ENCODE data around the gene PRSS33.
A peak's percentile ranks its signal among the peaks of the same experiment; 100 is the strongest.

Gene PRSS33

DNA sequence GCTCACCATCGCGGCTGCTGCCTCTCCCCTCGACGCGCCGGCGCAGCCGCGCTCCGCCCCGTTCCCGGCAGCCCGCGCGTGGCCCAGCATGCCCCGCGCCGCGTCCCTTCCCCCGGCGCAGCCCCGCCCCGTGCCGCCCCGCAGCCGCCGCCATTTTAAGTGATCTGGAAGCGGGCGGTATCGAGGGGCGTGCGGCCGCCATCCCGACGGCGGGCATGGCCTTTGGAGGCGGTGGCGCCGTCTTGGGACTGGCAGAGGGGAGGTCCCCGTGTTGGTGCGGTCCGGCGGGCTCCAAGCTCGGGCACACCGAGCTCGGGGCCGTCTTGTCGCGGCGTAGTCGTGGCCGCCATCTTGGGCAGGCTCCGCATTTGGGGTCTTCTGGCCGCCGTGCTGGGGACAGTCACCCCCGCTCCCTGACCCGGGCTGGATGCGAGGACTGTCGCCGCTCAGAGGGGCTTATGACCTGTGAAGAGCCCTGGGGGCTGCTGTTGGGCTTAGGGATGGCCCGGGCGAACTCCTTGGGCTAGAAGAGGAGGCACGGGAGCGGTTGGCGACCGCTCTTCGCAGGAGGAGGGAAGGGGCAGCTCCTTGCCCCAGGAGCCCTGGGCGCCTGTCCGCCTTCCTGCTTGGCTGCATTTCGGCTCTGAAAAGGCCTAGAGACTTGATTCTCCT lies 10.0 kb downstream of the PRSS33 start, which contains the start of gene ELOB:
ELOB (minus strand) TSS at position 50 of the 672 bp plus-strand sequence; CDS start at position 9, 41 bp downstream.
- DNase-seq (ENCODE audit: low spot score) = peak; percentile 82

DNA sequence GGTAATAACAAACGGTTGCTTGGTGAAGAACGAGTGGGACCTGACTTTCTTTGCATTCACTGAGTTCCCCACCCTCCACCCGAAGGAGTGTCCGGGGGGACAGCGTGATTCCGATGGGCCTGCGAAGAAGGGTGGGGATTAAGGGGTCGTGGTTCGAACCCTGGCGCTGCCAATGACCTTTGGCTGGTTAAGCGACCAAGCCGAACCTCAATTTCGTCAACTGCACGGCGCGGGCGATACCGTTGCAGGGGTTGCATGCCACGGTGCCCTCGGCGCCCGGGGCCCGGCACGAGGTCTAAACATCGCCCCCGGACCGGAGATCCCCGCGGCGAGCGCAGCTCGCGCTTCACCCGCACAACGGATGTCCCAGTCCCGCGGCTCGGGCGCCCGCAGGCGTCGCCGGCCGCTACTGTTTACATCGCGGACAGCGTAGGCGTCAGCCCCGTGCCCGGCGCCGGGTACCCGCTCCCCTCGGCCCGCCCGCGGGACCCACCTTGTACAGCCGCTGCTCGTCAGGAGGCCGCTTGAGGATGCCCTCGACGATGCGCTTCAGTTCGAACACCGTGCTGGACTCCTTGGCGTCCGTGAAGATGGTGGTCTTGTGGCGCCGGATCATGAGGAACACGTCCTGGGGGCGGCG lies 10.7 kb downstream of the PRSS33 start:
- DNase-seq (ENCODE audit: low spot score) = peak; percentile 47

DNA sequence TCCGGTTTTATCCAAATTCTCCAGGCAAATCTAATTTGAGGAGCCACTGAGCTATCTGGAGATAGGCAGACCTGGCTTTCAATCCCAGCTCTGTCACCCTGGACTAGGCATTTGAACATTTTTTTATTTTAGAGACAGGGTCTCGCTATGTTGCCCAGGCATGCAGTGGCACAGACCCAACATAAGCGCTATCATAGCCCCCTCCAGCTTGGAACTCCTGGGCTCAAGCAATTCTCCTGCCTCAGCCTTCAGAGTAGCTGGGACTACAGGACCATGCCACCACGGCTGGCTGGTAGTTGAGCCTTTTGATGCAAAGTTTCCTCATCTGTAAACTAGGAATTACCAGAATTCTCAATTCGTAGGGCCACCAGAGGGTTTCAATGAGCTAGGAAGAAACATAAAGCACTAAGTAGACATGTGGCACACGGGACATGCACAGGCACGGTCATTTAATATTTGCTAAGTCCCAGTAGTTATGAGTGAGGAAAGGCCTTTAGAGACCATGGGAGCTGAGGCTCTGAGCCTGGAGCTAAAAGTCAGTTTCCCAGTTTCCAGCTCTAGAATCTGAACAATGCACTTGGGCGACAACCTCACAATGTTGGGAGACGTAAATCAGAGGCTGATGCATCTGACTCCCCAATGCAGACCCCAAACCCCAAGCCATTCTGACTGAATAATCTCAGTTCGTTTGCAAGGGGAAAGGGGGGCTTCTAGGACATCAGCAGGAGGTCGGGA lies 11.4 kb downstream of the PRSS33 start:
- peak; percentile 48 for DNase-seq (ENCODE audit: low spot score)

DNA sequence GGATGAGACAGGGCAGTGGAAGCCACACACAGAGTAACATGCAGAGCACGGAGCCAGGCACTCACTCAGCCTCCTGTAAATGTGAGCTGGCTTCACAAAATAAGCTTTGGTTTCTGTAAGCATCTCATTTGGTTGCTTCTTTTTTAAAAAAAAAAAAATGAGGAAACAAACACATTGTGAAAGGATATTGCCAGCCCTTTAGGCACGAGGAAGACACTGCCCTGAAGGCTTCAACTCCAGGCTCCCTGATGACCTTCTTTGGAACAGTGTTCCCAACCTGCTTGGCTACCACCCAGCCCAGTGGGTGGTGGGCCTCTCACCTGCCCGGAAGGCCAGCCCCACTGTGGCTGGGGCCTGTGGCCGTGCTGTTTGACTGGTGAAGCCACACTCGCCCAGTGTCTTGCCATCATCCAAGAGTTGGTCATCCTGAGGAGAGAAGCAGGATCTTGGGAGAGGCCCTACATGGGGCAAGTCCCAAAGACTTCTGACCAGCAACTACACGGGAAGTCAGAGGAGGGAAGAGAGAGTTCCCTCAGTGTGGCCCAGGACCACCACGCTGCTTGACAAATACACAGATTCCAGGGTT lies 12.1 kb downstream of the PRSS33 start:
- no peak for DNase-seq (ENCODE audit: low spot score)

DNA sequence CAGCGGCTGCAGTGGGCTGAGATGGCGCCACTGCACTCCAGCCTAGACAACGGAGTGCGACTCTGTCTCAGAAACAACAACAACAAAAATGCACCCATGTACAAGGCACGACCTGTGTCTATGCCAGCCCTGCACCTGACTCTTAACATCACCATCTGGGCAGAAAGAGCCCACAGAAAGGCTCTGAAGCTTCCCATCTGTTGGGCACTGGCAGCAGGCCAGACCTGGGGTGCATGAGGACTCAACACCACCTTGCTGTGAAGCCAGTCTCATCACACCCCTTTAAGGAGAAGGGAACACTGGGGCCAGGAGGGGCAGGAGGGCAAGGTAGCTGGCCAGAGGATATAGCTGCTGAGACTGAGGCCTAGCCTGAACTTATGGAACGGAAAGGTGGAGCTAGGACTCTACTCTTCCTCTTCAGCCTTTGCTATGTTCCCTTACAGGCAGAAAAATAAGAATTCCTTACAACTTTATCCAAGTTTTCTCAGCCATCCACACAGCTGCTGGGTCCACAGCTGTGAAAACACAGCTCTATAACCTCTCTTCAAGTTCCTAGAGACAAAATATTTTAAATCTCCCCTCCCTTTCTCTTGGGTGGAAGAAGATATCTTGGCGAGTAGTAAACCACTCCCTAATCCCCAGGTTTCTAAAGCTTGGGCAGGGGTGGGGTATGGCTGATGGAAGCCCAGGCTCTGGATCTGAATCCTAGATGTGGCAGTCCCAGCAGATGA lies 13.0 kb downstream of the PRSS33 start:
- no peak for DNase-seq (ENCODE audit: low spot score)

DNA sequence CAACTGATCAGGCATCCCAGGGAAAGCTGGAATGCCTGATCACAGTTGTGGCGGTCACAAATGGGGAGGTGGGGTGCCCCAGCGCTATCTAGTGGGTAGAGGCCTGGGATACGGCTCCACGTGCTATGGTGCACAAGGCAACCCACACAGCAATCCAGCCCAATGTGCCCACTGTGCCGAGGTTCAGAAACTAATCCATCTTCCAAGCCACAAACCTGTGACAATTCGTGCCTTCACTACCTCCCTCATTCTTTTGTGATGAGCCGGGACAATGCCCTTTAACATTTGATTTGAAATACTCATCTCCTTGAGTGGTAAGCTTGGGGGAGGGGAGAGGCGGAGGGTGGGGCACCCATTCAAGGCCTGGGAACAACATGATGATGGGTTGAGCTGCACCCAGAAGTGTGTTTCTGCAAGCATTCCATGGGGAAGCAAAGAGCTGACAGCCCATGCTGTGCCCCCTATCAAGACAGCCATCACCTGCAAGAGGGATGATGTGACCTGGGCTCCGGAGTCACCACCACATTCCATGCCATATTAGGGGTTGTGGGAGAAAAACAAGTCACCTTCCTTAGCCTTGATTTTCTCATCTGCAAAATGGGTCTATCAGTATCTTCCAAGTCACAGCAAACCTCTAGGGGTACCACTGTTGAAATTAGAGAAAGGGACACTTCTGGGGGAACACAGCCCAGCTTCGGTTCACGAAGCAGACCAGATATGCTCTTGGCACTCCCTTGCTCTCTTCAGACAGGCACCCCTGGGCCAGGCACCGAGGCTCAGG lies 14.0 kb downstream of the PRSS33 start:
- no peak for DNase-seq (ENCODE audit: low spot score)

DNA sequence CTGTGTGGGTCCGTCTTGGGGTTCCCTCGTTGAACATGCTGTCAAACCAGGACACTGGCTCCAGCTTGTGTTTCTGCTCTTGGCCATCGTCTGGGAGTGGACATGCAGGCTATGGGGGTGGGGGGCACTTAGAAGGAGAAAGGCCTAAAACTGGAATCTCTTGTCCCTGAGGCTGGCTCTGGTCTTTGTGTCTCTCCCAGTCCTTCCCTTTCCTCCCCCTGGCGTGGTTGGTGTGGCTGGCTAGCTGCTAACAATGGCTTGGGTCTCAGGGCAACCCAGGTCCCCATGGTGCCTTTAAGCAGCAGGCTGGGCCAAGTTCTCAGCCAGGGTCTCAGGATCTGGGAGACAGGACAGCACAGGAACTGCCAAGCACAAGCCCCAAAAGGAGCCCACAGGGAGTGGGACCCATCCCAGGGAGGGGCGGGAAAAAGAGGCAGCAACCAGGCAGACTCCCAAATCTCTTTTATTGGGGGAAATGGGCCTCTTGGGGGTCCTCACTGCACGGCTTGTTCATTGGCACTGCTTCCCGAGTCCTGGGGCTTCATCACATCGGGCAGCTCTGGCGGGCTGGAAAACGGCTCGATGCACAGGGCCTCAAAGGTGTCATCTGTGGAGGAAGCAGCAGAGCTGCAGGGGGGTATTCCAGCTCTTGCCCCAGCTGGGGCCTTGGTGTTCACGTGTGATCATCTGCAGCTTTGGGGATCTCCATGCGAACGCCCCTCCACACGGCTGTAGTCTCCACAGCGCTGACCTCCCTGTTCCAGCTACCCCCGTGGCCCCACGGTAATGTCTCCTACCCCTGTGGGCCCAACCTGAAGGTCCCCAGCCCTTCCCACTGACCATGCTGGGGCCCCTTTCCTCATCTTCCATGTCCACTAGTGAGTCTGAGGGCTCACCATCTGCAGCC lies 15.6 kb downstream of the PRSS33 start:
- DNase-seq (ENCODE audit: low spot score) = no peak

DNA sequence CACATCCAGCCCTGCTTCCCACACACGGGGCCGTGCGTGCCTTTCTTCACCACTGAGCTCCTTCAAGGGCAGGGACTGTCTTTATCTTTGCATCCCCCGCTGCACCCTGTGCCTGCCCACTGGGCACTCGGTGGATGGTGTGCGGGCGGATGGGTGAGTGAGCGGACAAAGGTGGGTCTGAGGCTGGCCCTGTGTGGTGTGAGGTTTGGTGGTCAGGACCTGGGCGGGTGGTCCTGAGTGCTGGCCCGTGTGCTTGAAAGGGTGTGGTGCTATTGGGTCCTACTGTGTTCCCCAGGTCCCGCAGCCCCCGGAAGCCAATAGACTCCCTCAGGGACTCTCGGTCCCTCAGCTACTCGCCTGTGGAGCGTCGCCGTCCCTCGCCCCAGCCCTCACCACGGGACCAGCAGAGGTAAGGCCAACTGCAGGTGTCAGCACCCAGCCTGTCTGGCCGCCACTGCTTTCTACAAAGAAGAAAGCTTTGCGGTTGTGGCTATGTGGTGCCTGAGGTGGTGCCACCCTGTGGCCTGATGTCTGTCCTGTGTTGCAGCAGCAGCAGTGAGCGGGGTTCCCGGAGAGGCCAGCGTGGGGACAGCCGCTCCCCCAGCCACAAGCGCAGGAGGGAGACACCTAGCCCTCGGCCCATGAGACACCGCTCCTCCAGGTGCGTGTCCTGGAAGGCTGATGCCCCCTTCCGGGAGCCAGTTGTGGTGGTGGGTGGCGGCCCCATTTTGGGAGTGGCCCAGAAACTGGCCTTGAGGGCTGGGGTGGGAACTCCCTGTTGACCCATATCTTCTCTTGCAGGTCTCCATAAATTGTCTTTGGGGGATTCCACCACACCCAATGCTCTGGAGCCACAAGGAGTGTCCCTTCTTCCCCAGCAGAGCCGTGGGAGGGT lies 17.1 kb downstream of the PRSS33 start:
- DNase-seq (ENCODE audit: low spot score) = peak; percentile 67

DNA sequence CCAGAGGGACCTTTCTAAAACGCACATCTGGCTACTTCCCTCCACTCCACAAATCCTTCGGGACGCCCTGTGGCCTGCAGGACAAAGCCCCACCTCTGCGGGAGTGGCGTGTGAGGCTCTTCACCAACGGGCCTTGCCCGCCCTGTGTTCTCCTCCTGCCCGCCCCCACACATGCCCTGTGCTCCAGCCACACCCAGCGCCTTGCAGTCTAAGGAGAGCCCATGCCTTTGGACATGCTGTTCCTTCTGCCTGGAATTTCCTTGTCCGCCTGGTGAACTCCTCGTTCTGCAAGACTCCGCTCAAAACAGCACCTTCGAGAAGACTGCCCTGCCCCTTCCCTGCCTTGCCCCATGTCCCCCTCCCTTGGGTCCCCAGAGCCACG lies 17.7 kb downstream of the PRSS33 start:
- no peak for DNase-seq (ENCODE audit: low spot score)

DNA sequence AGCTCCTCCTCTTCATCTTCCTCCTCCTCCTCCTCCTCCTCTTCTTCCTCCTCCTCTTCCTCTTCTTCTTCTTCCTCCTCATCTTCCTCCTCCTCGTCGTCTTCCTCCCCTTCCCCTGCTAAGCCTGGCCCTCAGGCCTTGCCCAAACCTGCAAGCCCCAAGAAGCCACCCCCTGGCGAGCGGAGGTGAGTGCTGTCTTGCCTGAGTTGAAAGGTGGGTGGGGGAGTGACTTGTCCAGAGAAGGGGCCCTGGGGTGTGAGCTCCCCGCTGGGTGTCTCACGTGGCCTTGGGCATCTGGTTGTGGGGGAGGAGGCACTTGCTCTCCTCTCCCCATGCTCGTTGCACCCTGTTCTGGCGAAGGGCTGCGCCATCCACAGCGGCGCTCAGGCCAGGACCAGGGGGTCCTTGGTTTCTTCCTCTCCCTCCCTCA lies 18.2 kb downstream of the PRSS33 start:
- no peak for DNase-seq (ENCODE audit: low spot score)

DNA sequence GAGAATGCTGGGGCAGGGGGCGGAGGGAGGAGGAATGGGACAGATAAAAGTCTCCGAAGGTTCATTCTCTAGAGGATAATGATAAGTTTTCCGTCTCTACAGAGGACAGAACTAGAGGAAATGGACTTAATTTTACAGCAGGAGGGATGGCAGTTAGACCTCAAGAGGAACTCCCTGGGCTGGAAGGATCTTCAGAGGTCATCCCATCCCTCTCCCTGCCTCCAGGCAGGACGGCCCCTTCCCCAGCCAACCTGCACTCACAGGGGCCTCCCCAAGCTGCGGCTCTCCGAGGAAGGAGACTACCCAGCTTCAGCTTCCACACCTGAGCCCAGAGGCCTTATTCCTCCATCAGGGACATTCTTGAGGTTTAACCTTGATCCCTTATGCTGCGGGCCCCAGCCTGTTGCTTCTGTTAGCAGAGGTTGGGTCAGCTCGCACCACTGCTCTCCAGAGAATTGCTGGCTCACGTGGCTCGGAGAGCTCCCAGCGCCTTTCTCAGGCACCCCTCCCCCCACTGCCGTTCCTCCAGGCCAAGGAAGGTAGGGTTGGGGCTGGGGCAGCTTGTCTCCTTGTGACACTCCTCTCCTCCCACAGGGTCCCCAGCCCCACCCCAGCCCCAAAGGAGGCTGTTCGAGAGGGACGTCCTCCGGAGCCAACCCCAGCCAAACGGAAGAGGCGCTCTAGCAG lies 18.8 kb downstream of the PRSS33 start:
- no peak for DNase-seq (ENCODE audit: low spot score)

DNA sequence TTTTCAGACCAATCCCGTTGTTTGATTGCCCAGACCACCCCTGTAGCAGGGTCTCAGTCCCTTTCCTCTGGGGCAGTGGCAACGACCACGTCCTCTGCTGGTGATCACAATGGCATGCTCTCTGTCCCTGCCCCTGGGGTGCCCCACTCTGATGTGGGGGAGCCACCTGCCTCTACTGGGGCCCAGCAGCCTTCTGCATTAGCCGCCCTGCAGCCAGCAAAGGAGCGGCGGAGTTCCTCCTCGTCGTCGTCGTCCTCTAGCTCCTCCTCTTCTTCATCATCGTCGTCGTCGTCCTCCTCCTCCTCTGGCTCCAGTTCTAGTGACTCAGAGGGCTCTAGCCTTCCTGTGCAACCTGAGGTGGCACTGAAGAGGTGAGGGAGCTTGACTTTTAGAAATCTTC lies 19.5 kb downstream of the PRSS33 start:
- peak; percentile 46 for DNase-seq (ENCODE audit: low spot score)

DNA sequence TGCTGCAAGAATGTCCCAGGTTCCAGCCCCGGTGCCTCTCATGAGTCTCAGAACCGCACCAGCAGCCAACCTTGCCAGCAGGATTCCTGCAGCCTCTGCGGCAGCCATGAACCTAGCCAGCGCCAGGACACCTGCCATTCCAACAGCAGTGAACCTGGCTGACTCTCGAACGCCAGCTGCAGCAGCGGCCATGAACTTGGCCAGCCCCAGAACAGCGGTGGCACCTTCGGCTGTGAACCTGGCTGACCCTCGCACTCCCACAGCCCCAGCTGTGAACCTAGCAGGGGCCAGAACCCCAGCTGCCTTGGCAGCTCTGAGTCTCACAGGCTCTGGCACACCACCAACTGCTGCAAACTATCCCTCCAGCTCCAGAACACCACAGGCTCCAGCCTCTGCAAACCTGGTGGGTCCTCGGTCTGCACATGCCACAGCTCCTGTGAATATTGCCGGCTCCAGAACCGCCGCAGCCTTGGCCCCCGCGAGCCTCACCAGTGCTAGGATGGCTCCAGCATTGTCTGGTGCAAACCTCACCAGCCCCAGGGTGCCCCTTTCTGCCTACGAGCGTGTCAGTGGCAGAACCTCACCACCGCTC lies 20.1 kb downstream of the PRSS33 start:
- no peak for DNase-seq (ENCODE audit: low spot score)

DNA sequence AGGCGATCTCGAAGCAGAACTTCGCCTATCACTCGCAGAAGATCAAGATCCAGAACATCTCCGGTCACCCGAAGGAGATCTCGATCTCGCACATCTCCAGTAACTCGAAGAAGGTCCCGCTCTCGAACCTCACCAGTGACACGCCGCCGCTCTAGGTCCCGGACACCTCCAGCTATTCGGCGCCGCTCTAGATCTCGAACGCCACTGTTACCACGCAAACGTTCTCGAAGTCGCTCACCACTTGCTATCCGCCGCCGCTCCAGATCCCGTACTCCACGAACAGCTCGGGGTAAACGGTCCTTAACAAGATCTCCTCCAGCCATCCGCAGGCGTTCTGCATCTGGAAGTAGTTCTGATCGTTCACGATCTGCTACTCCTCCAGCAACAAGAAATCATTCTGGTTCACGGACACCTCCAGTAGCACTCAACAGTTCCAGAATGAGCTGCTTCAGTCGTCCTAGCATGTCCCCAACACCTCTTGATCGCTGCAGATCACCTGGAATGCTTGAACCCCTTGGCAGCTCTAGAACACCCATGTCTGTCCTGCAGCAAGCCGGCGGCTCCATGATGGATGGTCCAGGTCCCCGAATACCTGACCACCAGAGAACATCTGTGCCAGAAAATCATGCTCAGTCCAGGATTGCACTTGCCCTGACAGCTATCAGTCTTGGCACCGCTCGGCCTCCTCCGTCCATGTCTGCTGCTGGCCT lies 20.8 kb downstream of the PRSS33 start:
- DNase-seq (ENCODE audit: low spot score) = no peak

DNA sequence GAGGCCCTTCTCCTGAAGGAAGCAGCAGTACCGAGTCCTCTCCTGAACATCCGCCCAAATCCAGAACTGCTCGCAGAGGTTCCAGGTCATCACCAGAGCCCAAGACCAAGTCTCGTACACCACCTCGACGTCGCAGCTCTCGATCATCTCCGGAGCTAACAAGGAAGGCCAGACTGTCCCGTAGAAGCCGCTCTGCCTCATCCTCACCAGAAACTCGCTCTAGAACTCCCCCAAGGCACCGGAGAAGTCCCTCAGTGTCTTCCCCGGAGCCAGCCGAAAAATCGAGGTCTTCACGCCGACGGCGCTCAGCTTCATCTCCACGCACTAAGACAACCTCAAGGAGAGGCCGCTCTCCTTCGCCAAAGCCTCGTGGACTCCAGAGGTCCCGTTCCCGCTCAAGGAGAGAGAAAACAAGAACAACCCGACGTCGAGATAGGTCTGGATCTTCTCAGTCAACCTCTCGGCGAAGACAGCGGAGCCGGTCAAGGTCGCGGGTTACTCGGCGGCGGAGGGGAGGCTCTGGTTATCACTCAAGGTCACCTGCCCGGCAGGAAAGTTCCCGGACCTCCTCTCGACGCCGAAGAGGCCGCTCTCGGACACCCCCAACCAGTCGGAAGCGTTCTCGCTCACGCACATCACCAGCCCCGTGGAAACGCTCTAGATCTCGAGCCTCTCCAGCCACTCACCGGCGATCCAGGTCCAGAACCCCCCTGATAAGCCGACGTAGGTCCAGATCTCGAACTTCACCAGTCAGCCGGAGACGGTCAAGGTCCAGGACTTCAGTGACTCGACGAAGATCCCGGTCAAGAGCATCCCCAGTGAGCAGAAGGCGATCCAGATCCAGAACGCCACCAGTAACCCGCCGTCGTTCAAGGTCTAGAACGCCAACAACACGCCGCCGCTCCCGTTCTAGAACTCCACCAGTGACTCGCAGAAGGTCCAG lies 21.6 kb downstream of the PRSS33 start:
- no peak for DNase-seq (ENCODE audit: low spot score)

DNA sequence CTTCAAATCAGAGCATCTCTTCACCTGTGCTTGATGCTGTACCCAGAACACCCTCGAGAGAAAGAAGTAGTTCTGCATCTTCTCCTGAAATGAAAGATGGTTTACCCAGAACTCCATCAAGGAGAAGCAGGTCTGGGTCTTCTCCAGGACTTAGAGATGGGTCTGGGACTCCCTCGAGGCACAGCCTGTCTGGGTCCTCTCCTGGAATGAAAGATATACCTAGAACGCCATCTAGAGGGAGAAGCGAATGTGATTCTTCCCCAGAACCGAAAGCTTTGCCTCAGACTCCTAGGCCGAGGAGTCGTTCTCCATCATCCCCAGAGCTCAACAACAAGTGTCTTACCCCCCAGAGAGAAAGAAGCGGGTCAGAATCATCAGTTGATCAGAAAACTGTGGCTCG lies 22.6 kb downstream of the PRSS33 start:
- DNase-seq (ENCODE audit: low spot score) = no peak

Measured in RKO (cell line).